GM18870 (cell line): Measurements from ENCODE around the gene DCAKD.

Source experiments
- ATAC-seq: cut with Tn5 transposase; IDR thresholded peaks from one replicate; pipeline ENCODE4 v1.9.1; 2021; ENCODE audit warnings: moderate library complexity; ENCODE audit not compliant: unreplicated experiment

Gene DCAKD

DNA sequence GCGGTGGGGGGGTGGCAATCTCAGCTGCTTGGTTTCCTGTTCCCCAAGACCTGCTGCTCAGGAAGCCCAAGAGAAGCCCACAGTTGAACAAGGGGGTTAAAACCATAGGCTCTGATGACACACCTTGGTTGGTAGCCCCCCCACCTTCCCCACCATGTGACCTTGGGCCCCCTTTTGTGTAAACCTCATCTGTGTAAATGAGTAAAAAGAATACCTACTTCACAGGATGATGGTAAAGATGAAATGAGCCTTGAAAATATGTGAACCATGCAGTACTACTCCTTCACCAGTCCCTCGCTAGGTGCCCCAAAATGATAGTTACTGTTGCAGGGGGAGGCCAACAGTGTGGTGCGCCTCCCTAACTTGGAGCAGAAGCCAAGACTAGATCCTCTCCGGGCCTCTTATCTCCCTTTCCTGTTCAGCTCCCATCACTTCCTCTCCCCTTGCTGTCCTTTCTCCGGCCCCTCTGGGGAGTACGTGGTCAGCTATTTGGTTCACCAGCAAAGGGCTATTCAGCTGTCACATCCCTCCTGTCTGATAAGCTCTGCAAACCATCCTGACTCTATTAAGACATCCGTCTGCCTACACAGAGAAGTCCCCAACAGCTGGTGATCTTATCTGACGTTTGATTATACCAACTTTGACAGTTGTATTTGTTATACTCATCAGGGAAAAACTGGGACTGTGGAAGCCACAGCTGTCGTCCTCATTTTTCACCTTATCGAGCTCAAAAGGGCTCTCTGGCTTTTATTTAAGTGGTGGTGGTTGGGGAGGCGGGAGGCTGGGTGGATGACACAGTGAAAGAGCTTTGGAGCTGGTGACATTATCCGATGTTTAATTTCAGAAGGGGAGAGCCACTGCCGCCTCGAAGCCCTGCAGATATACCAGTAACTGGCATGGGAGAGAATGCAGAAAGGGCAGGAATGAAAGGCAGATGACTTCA is 19.9 kb downstream of the DCAKD start:
- no peak for ATAC-seq

DNA sequence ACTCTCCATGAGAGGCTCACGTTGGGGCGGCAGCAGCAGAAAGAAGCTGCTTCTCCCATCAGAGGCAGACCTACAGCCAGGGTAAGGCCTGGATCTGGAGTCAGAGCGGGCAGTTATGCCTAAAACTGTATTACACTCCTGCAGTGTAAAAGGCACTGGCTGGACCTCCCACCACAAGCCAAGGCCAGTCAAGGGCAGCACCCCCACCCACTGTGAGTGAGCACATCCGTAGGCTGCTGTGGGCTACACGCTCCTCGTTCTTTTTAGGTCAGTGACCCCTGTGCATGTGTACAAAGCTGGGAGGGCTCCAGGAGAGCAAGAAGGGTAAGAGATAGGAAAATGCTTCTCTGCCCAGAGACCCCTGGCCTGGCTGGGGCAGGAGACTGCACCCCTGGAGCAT is 20.7 kb downstream of the DCAKD start:
- ATAC-seq = no peak

DNA sequence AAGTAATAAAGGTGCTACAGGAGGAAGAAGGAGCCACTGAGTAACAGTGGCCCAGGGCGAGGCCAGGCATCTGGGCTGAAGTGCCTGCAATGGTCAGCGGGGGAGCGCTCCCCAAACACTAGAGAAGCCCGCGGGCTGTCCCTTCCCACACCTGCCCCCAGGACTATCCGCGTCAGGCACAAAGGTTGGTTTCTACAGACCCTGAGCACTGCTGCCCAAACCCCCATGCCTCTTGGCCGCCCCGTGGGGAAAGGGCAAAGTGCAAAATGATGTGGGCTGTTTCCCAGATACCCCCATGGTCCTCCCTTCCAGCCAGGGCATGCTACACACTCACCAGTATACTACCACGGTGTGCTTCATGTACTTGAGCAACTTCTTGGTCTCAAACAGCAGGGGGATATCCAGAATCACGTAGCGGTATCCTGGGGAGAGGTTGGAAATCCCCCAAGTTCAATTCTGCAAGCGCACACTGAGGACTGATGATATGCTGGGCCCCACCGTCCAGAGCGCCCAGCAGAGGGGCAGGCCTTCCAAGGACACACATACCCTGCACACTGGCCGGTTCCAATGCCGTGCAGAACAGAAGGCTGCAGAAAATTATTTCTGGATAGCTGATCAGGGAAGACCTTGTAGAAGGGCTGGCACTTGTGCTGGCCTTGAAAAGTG is 21.5 kb downstream of the DCAKD start:
- ATAC-seq = no peak

DNA sequence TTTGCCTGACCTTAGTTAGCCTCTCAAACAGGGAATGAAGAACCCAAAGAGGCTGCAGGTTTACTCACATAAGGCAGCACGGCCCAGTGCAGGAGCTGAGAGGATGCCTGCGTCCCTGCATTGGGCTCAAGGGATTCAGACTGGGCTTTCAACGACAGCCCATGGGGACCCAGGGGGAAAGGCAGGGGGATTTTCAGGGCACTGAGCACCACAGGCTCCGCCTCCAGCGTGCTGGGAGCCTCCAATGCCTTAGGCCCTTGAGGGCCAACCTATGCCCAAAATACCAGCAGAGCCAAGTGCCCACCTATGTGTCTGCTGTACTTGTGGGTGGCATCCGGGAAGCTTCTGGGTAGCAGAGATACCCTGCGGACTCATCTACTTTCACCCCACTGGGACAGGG is 22.3 kb downstream of the DCAKD start:
- no peak for ATAC-seq

DNA sequence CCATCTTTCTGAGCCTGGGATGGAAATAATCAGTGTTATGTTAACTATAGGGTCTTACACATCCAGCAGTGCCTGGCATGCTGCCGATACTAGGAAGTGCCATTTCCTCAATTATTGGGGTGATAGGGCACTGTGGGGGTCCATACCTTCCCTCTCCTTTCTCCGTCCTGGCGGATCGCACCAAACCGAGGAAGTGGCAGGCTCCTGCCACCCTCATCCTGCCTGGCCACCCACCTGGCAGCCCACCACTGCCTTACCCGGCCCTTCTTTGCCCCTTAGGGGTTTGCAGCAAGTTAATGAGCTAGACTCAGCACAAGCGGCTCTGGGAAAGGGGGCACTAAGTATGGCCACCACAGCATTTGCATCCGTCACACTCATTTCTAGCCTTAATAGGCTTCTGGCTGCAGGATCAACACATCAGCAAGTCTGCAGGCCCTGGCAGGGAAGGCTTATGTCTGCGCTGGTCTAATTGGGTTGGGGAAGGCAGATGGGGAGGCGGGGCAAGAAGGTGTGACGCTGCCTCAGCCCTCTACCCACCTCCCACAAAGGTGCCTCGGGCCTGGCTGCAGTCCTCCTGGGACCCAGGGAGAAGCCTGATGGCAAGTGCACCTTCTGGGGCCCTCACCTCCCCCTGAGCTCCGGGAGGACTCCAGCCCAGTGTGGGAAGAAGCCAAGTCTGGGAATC is 28.6 kb downstream of the DCAKD start:
- ATAC-seq = no peak

DNA sequence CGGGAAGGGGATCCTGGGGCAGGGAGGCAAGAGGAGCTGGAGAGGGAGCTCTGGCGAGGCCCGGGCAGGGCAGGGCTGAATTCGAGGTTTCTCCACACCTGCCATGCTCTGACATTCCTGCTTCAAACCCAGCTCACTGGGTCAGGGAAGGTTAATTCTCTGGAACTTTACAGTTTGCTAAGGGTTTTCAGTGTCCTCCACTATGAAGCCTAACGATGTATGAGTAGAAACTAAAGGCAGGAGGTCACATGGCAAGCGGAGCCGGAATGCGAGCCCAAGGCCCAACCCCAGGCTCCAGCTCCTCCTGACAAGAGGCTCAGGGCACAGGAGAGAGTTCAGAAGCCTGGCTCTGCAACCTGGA is 29.2 kb downstream of the DCAKD start:
- no peak for ATAC-seq

DNA sequence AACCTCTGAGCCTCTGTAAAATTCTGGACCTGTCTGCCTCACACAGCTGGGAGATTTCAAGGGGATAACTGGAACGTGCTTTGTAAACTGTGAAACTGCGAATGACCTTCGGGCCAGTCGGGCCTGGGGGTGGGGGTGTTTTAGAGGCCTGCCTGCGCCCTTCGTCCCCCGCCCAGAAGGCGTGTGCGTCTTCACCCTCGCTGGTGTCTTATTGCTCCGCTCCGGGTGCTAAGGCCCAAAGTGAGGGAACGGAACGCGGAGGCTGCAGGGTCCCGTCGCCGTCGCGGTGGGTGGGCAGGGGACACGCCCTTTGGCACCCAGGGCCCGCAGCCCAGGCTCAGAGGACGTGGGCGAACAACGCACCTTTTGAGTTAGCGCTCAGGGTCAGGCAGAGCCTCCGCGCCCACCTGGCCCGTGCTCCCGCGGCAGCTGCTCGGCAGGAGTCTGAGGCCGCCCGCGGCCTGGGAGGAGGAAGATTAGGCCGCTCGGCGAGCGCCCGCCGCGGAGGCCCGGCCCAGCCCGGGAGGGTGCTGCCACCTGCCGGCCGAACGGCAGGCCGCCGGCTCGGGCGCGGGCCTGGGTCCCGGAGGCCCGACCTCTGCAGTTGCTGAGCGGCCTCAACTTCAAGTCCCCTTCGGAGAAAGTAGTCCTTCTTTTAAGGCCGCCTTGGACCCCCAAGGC is 29.7 kb downstream of the DCAKD start:
- ATAC-seq = no peak

- ATAC-seq = no peak
Measured at GRCh38 chr17:45020354-45021138, 30.9 kb downstream of the DCAKD start.

DNA sequence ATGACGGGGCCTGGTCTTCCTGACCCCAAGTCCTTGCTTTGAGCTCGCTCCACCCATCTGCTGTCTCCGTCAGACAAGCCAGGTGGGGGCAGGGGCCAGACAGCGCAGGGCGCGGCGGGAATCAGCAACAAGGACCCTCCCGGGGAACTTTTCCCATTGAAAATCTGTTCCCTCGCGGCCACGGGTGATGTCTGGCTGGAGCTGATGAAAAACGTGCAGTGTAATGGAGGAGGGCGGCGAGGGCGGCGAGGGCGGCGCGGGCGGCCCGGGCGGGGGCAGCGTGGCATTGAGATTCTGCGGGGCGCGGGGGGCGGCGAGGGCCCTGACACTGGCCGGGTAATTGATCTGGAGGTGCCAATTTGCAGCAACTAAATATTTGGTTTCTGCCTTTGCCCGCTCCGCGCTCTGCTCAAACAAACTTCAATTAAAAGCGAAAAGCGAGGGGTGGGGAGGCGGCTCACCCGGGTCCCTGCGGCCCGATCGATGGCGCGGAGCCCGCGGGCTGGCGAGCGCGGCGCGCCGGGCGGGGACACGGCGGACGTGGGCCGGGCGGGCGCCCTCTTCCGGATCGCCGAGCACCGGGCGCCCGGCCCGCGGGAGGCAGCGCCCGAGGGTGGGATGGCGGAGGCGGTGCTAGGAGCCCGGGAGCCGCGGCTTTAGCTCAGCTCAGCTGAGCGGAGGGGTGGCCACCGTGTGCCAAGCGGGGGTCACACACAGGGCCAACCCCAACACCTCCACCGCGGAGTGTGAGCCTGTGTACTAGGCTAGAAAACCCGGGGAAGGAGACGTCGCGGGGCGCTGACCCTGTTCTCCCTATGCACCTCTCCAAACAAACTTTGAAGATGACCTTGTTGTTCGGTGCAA is 32.4 kb downstream of the DCAKD start:
- ATAC-seq = no peak

DNA sequence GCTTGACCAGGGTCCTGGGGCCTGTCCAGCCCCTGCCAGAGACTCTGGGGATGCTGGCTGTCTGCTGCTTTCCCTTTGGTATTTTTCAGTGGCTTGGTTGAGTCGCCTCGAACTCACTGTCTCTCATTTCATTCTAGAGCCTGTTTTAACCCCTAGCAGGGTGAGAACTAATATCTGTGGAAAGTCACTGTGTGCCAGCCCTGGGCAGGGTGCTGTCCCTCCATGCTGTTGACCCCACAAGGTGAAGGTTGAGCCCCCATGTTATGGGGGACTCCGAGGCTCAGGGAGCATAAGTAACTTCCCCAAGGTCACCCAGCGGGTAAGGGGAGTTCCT is 33.0 kb downstream of the DCAKD start:
- no peak for ATAC-seq

DNA sequence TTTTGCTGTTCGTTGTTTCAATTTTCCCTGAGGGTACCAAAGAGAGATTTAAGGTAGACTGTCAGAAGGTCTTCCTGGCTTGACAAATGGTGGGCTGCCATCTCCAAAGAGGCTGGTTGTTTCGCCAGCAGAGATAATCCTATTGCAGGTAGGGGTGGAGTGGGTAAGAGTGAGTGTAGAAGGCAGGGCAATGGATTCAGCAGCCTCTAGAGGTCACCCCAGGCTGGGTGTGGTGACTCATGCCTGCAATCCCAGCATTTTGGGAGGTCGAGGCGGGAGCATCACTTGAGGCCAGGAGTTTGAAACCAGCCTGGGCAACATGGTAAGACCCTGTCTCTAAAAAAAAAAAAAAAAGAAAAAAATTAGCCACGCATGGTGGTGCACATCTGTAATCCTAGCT is 34.6 kb downstream of the DCAKD start:
- no peak for ATAC-seq

DNA sequence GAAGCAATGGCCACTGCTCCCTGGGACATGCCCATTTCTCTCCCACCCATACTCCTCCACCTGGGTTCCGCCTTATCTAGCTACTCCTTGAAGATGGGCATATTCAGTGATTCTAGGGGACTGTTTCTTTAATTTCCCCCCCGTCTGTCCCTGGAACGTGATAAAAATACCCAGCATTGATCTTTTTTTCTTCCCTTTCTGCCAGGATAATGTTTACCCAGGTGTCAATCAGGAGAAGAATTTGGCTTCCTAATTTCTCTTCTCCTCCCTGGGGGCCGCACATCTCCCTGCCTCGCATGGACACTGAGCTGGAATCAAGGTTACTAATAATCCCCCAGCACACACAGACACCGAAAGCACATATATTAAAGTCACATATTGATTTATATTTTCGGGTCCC is 35.2 kb downstream of the DCAKD start:
- no peak for ATAC-seq

- ATAC-seq = no peak
Measured at GRCh38 chr17:45013021-45013997, 38.1 kb downstream of the DCAKD start.

- no peak for ATAC-seq
Measured at GRCh38 chr17:45011767-45012166, 39.7 kb downstream of the DCAKD start.

DNA sequence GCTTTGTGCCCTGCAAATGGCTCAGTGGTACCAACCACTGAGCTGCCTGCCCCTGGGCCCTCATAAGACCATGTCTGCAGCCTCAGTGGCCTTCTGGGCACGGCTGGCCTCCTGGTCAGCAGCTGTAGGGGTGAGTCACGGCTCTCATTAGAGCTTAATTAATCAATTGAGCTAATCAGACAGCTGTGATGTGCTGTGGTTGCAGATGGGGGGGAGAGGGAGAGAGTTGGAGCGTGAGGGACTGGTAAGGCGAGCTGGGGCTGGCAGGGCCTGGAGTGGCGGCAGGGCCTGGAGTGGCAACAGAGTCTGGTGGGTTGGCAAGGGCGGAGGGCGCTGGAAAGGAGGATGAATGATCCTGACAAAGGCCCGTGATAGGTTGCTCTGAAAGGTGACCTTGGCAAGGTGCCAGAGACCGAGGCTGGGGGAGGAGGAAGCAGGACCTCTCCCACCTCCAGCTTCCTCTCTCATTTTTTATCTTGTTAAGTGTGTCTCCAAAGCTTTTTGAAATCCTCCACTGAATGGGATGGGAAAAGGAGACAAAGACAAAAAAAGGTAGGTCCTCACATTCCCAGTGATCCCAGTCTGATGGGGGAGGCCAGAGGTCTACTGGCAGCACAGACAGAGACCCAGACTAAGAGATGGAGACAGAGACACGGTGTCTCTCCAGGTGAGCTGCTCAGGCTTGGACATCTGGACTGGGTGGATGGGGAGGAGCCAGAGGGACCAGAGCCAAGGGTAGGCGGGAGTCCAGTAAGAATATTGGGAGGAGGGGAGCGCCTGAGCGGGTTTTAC is 41.6 kb downstream of the DCAKD start:
- no peak for ATAC-seq

GRCh38 chr17:45008216-45008615 is 43.2 kb downstream of the DCAKD start:
- no peak for ATAC-seq

DNA sequence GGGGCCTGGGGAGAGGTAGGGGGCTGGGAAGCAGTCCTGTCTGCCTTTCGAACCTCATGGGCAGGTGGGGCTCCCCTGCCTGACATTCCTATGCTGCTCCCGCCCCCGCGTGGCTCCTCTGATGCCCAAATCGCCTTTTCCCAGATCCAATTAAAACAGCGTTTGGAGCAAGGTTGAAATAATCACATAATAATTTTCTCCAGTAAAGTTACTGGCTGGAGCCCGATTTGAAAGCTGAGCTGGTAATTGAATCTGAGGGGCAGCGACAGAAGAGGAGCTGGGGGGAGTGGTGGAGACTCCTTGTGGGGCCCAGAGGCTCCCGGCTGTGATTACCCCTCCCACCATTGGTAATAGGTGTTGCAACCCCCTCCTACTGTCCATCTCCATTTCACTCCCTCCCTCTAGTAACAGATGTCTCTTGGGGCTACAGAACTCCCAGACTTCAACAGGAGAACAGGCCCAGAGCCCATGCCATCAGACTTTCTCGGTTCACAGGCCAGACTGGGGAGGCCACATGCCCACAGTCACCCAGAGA is 44.4 kb downstream of the DCAKD start:
- ATAC-seq = no peak
